ENCODE data around the gene LIMCH1. TPM values are rescaled to one million over a fixed set of nuclear protein-coding genes. Genes with fewer than 3 reads are reported as not detected.

The LIMCH1 gene
- total RNA-seq, 1 experiment from 2014 or later: 3.3 TPM

- Histone ChIP-seq H4K5ac (ENCODE audit: insufficient read length, low read depth, low read length) (no peak overlapping the region), H3K27me3 (ENCODE audit: insufficient read depth, low read length) (no peaks in the 10 kb centered on the region), H3K4me2 (ENCODE audit: insufficient read depth, insufficient read length, low read length) (no peak overlapping the region), H3K4me1 (ENCODE audit: insufficient read depth, low read length) (no peaks in the 10 kb centered on the region), H2BK12ac (ENCODE audit: insufficient read length, low read depth, low read length) (no peak overlapping the region), H2BK120ac (ENCODE audit: low read depth, low read length, poor library complexity, severe bottlenecking) (no peak overlapping the region), H3K9ac (ENCODE audit: extremely low read depth, insufficient read length, low read length) (no peak overlapping the region), H4K20me1 (ENCODE audit: control insufficient read depth, insufficient read depth, insufficient read length) (no peaks in the 10 kb centered on the region), H2BK15ac (ENCODE audit: low read depth, low read length) (no peak overlapping the region), H2BK20ac (ENCODE audit: low read depth, low read length, poor library complexity, severe bottlenecking) (no peak overlapping the region), H3K79me1 (ENCODE audit: insufficient read depth, low read depth, low read length, poor library complexity, severe bottlenecking) (no peaks in the 10 kb centered on the region), H3K14ac (ENCODE audit: insufficient read depth, low read length) (no peak overlapping the region), H3T11ph (ENCODE audit: low read length) (no peak overlapping the region), H4K8ac (replicated peaks; ENCODE audit: insufficient read length, low read depth, low read length) (no peak overlapping the region), H3K4ac (ENCODE audit: low read depth, low read length) (no peak overlapping the region), H3K79me2 (ENCODE audit: insufficient read depth, low read length) (no peaks in the 10 kb centered on the region), H3K23me2 (ENCODE audit: insufficient read length, low read depth, low read length, poor library complexity, severe bottlenecking) (no peaks in the 10 kb centered on the region), H3K23ac (ENCODE audit: insufficient read length, low read depth, low read length) (no peak overlapping the region), H2BK5ac (ENCODE audit: insufficient read length, low read length) (no peak overlapping the region), H2AK5ac (ENCODE audit: insufficient read length, low read length) (no peak overlapping the region), H2AFZ (ENCODE audit: low read length) (no peak overlapping the region), H4K91ac (ENCODE audit: insufficient read length, low read depth, low read length) (no peak overlapping the region), H3K27ac (ENCODE audit: insufficient read length, low read depth, low read length) (no peak overlapping the region), H3K9me3 (ENCODE audit: control insufficient read depth, low read depth, low read length) (no peaks in the 10 kb centered on the region), H3K56ac (ENCODE audit: insufficient read length, low read depth, low read length) (no peak overlapping the region), H3K18ac (ENCODE audit: insufficient read length, low read depth, low read length) (no peak overlapping the region)
- WGBS (ENCODE audit: extremely low coverage, insufficient read length, low lambda C conversion rate): no CpG with 5 or more reads among the region's 1 CpG
- TF ChIP-seq CTCF (conservative IDR thresholded peaks at IDR 0.05): no peak
- Mint-ChIP-seq H3K27me3 (ENCODE audit: low read depth) (no peaks in the 10 kb centered on the region), H3K27ac (no peak overlapping the region), H3K9me3 (no peaks in the 10 kb centered on the region), H3K36me3 (ENCODE audit: insufficient read depth in 1 of 3, low read depth in 3 of 3) (no peaks in the 10 kb centered on the region; a peak in 1 of 7 replicates), H3K4me1 (no peaks in the 10 kb centered on the region), H3K4me3 (no peak overlapping the region)
- DNase-seq: no peak
These were observed 23.8 kb upstream of the LIMCH1 start for GRCh38 chr4:41514169-41514568.
